B cell (primary cell): ENCODE data around the gene PTCSC3. TPM values are rescaled to one million over a fixed set of nuclear protein-coding genes. Genes with fewer than 3 reads are reported as not detected.

Experiments used
- ATAC-seq: fragments of 200-7000 bp; cut with Tn5 transposase; one replicate; pipeline ENCODE4 v1.10.0; 2021; ENCODE audit warnings: low read depth, mild to moderate bottlenecking, moderate number of reproducible peaks, moderate library complexity
- CTCF ChIA-PET: fragments of 350-600 bp; sonication (Branson Sonifier 250); formaldehyde crosslinking; loops from one replicate; lab custom pipeline; 2021; ENCODE audit warnings: antibody characterized with exemption, inconsistent platforms; lab: Charles Lee
- POLR2A ChIA-PET: fragments of 350-600 bp; sonication (Branson Sonifier 250); formaldehyde crosslinking; loops from one replicate; lab custom pipeline; 2021; ENCODE audit warnings: antibody characterized with exemption; lab: Charles Lee
- DNase-seq: peaks from one replicate; pipeline ENCODE4 v3.0.0; 2013
- H2AFZ ChIP-seq: 2 replicates; pipeline ENCODE4 v1.6.1; 2012; ENCODE audit warnings: mild to moderate bottlenecking, low read depth, low read length; ENCODE audit not compliant: insufficient read depth, poor library complexity, severe bottlenecking
- H3K27ac ChIP-seq, 2 donors: 1 replicate in 1 of 2; 2 replicates in 1 of 2; pipeline ENCODE4 v1.5.1; 2012 to 2013; ENCODE audit warnings: low read length in 2 of 2, mild to moderate bottlenecking in 2 of 2, moderate library complexity in 1 of 2
- H3K27me3 ChIP-seq, 4 experiments: fragments of 200-600 bp in 1 of 4; sonication (generic) in 1 of 4; replicated peaks in 1 of 4; 1 replicate in 2 of 4; 2 replicates in 2 of 4; pipeline versions ENCODE4 v1.6.1 to v1.7.0; 2013 to 2016; ENCODE audit warnings: low read length in 3 of 4, mild to moderate bottlenecking in 2 of 4, mixed read lengths in 1 of 4, moderate library complexity in 1 of 4; ENCODE audit not compliant: insufficient read depth in 4 of 4, control insufficient read depth in 3 of 4; ENCODE audit errors: control extremely low read depth in 1 of 4
- H3K36me3 ChIP-seq, 2 experiments: replicated peaks in 1 of 2; 1 replicate in 1 of 2; 2 replicates in 1 of 2; pipeline versions ENCODE4 v1.6.1 to v1.7.1; 2013; ENCODE audit warnings: low read length in 1 of 2; ENCODE audit not compliant: insufficient read depth in 2 of 2, control insufficient read depth in 1 of 2; ENCODE audit errors: control extremely low read depth in 1 of 2, extremely low read depth in 1 of 2
- H3K4me1 ChIP-seq, 2 donors: fragments of 200-600 bp in 1 of 2; sonication (generic) in 1 of 2; 1 replicate in 1 of 2; 2 replicates in 1 of 2; pipeline versions ENCODE4 v1.5.1 to v1.6.1; 2013 to 2017; ENCODE audit warnings: low read length in 2 of 2; ENCODE audit not compliant: control insufficient read depth in 2 of 2, insufficient read depth in 2 of 2
- H3K4me2 ChIP-seq: replicated peaks from 2 replicates; pipeline ENCODE3; 2012; ENCODE audit warnings: mild to moderate bottlenecking, low read depth, low read length; ENCODE audit not compliant: poor library complexity, severe bottlenecking
- H3K4me3 ChIP-seq, 5 experiments: fragments of 200-600 bp in 1 of 5; sonication (generic) in 1 of 5; 1 replicate in 3 of 5; 2 replicates in 2 of 5; pipeline versions ENCODE4 v1.5.1 to v1.7.0; 2011 to 2016; ENCODE audit warnings: low read length in 4 of 5, mild to moderate bottlenecking in 4 of 5, low read depth in 2 of 5, control low read depth in 1 of 5, moderate library complexity in 1 of 5; ENCODE audit not compliant: insufficient read depth in 1 of 5; ENCODE audit errors: control extremely low read depth in 1 of 5, extremely low read depth in 1 of 5
- H3K79me2 ChIP-seq: fragments of 200-600 bp; sonication (generic); one replicate; pipeline ENCODE4 v1.6.0; 2016; ENCODE audit warnings: low read length; ENCODE audit not compliant: control insufficient read depth, insufficient read depth
- H3K9ac ChIP-seq: fragments of 200-600 bp; sonication (generic); 2 replicates; pipeline ENCODE4 v1.6.1; 2017; ENCODE audit warnings: mild to moderate bottlenecking, low read length, moderate library complexity
- H3K9me3 ChIP-seq, 3 donors: one replicate each; pipeline versions ENCODE4 v1.6.1 to v1.7.1; 2013; ENCODE audit warnings: low read length in 2 of 3; ENCODE audit not compliant: control insufficient read depth in 2 of 3, insufficient read depth in 1 of 3; ENCODE audit errors: control extremely low read depth in 1 of 3
- H4K20me1 ChIP-seq: 2 replicates; pipeline ENCODE4 v1.6.0; 2012; ENCODE audit warnings: mild to moderate bottlenecking, low read length; ENCODE audit not compliant: insufficient read depth, control insufficient read depth, poor library complexity, severe bottlenecking
- H3K27ac Mint-ChIP-seq: one replicate; pipeline ENCODE4 v1.8.0; 2021; ENCODE audit warnings: mixed read lengths
- H3K27me3 Mint-ChIP-seq: one replicate; pipeline ENCODE4 v1.8.0; 2021; ENCODE audit warnings: mixed read lengths
- H3K4me1 Mint-ChIP-seq: one replicate; pipeline ENCODE4 v1.8.0; 2021; ENCODE audit warnings: mixed read lengths
- H3K4me3 Mint-ChIP-seq: one replicate; pipeline ENCODE4 v1.8.0; 2021; ENCODE audit warnings: mixed read lengths
- H3K9me3 Mint-ChIP-seq: one replicate; pipeline ENCODE4 v1.8.0; 2022; ENCODE audit warnings: mixed read lengths; ENCODE audit not compliant: insufficient read depth
- CTCF ChIP-seq: fragments of 200-600 bp; IDR thresholded peaks from one replicate; pipeline ENCODE4 v1.8.0; 2022; ENCODE audit warnings: antibody characterized with exemption, mild to moderate bottlenecking
- EZH2 ChIP-seq: IDR thresholded peaks from 2 replicates; pipeline ENCODE4 v1.6.1; 2012; ENCODE audit warnings: borderline replicate concordance, low read depth, mild to moderate bottlenecking, moderate library complexity, low read length; ENCODE audit not compliant: insufficient read depth, poor library complexity, severe bottlenecking
- WGBS: methylation state at CpG from one replicate; pipeline ENCODE4 v1.1.5; 2013; ENCODE audit warnings: missing lambda C conversion rate; ENCODE audit not compliant: insufficient coverage; 5-methylcytosine and 5-hydroxymethylcytosine counted together
- intact Hi-C: fragments of 100-400 bp; cut with micrococcal nuclease; formaldehyde crosslinking; loops from one replicate; pipeline ENCODE4 v1.10.0; 2022
- polyA plus RNA-seq: library from polyadenylated mRNA; depleted of rRNA; stranded (reverse); fragments of >200 nt; gene quantifications from 2 replicates; pipeline ENCODE4 v1.2.3, GENCODE V29; 2012
- total RNA-seq, 2 donors: library from RNA; stranded (reverse); fragments of 120-200 nt in 1 of 2; gene quantifications; 1 replicate in 1 of 2; 2 replicates in 1 of 2; pipeline versions ENCODE4 v1.2.3 to v1.2.4, GENCODE V29; 2013 to 2022

Gene PTCSC3
- total and polyA plus RNA-seq, 2 donors (not counting 1 experiment from before 2014, with no cell fraction given), result not detected

GRCh38 chr14:36222952-36223468 is 46.5 kb upstream of the PTCSC3 start:
- H2AFZ ChIP-seq, result no peak overlapping the region
- Mint-ChIP-seq H3K4me1 (no peaks in the 10 kb centered on the region), H3K4me3 (no peak overlapping the region), H3K9me3 (no peaks in the 10 kb centered on the region), H3K27ac (no peak overlapping the region), H3K27me3 (peaks cover 3% of the 10 kb centered on the region)
- no peak overlapping the region for H3K4me3 ChIP-seq
- WGBS, result no CpG with 5 or more reads among the region's 5 CpGs
- intact Hi-C loops, result no loop called here
- no peak overlapping the region for H3K27ac ChIP-seq
- ChIA-PET CTCF (no interaction called here), POLR2A (no interaction called here)
- DNase-seq (no peak), ATAC-seq (no peak)
- H3K27me3 ChIP-seq, result no peaks in the 10 kb centered on the region
- H3K79me2 ChIP-seq, result no peaks in the 10 kb centered on the region
- no peaks in the 10 kb centered on the region for H3K36me3 ChIP-seq
- no peaks in the 10 kb centered on the region for H4K20me1 ChIP-seq
- no peak for TF ChIP-seq CTCF
- H3K4me2 ChIP-seq, result no peak overlapping the region
- H3K9me3 ChIP-seq, result no peaks in the 10 kb centered on the region
- H3K4me1 ChIP-seq, result no peaks in the 10 kb centered on the region
- H3K9ac ChIP-seq, result no peak overlapping the region

GRCh38 chr14:36222337-36222736 is 45.8 kb upstream of the PTCSC3 start:
- Mint-ChIP-seq H3K27ac (no peak overlapping the region), H3K4me1 (no peaks in the 10 kb centered on the region), H3K9me3 (no peaks in the 10 kb centered on the region), H3K27me3 (peaks cover 6% of the 10 kb centered on the region), H3K4me3 (no peak overlapping the region)
- no peaks in the 10 kb centered on the region for H4K20me1 ChIP-seq
- H3K36me3 ChIP-seq, result no peaks in the 10 kb centered on the region
- H3K79me2 ChIP-seq, result no peaks in the 10 kb centered on the region
- ChIA-PET CTCF (no interaction called here), POLR2A (no interaction called here)
- no peak for TF ChIP-seq EZH2
- TF ChIP-seq CTCF, result no peak
- H3K9me3 ChIP-seq, result no peaks in the 10 kb centered on the region
- no peak for ATAC-seq
- peaks cover 0 to 3% (median 0%) of the 10 kb centered on the region in 4 experiments for H3K27me3 ChIP-seq
- no peak overlapping the region for H2AFZ ChIP-seq
- H3K4me1 ChIP-seq, result no peaks in the 10 kb centered on the region
- no peak overlapping the region for H3K27ac ChIP-seq
- H3K9ac ChIP-seq, result no peak overlapping the region
- no peak for DNase-seq
- no peak overlapping the region for H3K4me3 ChIP-seq
- intact Hi-C loops, result no loop called here
- no peak overlapping the region for H3K4me2 ChIP-seq
